Liver (tissue), 3 donors: ENCODE results near the gene ST7.
"Not testable (repeated sequence)": the region's sequence is repeated elsewhere in the genome, so short reads cannot be mapped to it uniquely, and the experiment has no call there.

Source experiments
- RAD21 ChIP-seq, 2 donors: IDR thresholded peaks; 2 replicates each; pipeline ENCODE4 v1.6.1; 2016; ENCODE audit warnings: antibody characterized with exemption in 2 of 2, mild to moderate bottlenecking in 2 of 2
- RXRA ChIP-seq, 2 donors: IDR thresholded peaks; 2 replicates each; pipeline ENCODE4 v1.6.1; 2017 to 2018; ENCODE audit warnings: antibody characterized with exemption in 2 of 2, mild to moderate bottlenecking in 1 of 2
- TAF1 ChIP-seq: conservative IDR thresholded peaks from 2 replicates; pipeline ENCODE4 v1.6.1; 2016; ENCODE audit warnings: antibody characterized with exemption, mild to moderate bottlenecking
- TF ChIP-seq, protein P1 (sequence below): IDR thresholded peaks from 2 replicates; pipeline ENCODE4 v1.6.1; 2016; ENCODE audit warnings: antibody characterized with exemption
- TF ChIP-seq, protein P2 (sequence below): fragments of 150-350 bp; IDR thresholded peaks from 2 replicates; pipeline ENCODE4 v1.5.1; 2017; ENCODE audit warnings: improper control_type of control experiment, low read depth, low read length; ENCODE audit not compliant: missing input control
- TF ChIP-seq, protein P3 (sequence below): IDR thresholded peaks from 2 replicates; pipeline ENCODE4 v1.6.1; 2016; ENCODE audit warnings: antibody characterized with exemption, mild to moderate bottlenecking
- donor health status: healthy.
- donor health status: healthy.

DNA sequence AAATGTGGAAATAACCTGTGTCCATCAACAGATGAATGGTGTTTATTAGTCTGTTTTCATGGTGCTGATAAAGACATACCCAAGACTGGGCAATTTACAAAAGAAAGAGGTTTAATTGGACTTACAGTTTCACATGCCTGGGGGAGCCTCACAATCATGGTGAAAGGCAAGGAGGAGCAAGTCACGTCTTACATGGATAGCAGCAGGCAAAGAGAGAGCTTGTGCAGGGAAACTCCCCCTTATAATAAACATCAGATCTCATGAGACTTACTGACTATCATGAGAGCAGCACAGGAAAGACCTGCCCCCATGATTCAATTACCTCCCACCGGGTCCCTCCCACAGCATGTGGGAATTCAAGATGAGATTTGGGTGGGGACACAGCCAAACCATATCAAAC, 292.4 kb downstream of the ST7 start:
- TF ChIP-seq, protein P1, sequence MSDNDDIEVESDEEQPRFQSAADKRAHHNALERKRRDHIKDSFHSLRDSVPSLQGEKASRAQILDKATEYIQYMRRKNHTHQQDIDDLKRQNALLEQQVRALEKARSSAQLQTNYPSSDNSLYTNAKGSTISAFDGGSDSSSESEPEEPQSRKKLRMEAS = not testable (repeated sequence)
- TF ChIP-seq, protein P2, sequence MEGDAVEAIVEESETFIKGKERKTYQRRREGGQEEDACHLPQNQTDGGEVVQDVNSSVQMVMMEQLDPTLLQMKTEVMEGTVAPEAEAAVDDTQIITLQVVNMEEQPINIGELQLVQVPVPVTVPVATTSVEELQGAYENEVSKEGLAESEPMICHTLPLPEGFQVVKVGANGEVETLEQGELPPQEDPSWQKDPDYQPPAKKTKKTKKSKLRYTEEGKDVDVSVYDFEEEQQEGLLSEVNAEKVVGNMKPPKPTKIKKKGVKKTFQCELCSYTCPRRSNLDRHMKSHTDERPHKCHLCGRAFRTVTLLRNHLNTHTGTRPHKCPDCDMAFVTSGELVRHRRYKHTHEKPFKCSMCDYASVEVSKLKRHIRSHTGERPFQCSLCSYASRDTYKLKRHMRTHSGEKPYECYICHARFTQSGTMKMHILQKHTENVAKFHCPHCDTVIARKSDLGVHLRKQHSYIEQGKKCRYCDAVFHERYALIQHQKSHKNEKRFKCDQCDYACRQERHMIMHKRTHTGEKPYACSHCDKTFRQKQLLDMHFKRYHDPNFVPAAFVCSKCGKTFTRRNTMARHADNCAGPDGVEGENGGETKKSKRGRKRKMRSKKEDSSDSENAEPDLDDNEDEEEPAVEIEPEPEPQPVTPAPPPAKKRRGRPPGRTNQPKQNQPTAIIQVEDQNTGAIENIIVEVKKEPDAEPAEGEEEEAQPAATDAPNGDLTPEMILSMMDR = not testable (repeated sequence)
- TF ChIP-seq, protein P3, sequence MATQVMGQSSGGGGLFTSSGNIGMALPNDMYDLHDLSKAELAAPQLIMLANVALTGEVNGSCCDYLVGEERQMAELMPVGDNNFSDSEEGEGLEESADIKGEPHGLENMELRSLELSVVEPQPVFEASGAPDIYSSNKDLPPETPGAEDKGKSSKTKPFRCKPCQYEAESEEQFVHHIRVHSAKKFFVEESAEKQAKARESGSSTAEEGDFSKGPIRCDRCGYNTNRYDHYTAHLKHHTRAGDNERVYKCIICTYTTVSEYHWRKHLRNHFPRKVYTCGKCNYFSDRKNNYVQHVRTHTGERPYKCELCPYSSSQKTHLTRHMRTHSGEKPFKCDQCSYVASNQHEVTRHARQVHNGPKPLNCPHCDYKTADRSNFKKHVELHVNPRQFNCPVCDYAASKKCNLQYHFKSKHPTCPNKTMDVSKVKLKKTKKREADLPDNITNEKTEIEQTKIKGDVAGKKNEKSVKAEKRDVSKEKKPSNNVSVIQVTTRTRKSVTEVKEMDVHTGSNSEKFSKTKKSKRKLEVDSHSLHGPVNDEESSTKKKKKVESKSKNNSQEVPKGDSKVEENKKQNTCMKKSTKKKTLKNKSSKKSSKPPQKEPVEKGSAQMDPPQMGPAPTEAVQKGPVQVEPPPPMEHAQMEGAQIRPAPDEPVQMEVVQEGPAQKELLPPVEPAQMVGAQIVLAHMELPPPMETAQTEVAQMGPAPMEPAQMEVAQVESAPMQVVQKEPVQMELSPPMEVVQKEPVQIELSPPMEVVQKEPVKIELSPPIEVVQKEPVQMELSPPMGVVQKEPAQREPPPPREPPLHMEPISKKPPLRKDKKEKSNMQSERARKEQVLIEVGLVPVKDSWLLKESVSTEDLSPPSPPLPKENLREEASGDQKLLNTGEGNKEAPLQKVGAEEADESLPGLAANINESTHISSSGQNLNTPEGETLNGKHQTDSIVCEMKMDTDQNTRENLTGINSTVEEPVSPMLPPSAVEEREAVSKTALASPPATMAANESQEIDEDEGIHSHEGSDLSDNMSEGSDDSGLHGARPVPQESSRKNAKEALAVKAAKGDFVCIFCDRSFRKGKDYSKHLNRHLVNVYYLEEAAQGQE = not testable (repeated sequence)
- TF ChIP-seq RXRA (IDR thresholded peaks at IDR 0.05); TAF1; RAD21 (IDR thresholded peaks at IDR 0.05): not testable (repeated sequence)
